IPS-NIHi7 (cell line): ENCODE results near the gene KIAA1755.

ENCODE experiments used
- DNase-seq: peaks from one replicate; pipeline ENCODE4 v3.0.0; 2012; ENCODE audit warnings: mixed read lengths; ENCODE audit errors: extremely low spot score

The KIAA1755 gene

DNA sequence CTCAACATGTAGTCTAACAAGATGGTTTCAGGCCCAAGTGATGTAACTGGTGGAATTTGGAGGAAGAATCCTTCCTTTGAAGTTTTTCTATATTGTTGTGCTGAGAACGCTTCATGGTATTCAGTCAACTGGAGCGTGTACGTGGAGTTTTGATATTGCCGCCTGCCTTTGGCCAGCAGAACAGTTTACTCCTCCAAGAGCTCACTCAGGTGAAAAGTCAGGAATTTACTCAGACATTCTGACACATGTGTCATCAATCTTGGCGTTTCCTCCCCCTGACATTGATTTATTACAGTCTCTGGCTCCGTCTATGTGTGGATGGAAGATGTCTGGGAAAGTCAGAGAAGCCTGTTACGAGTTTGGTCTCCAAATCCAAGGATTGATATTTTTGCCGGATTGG is 76.4 kb downstream of the KIAA1755 start:
- DNase-seq, result no peak

GRCh38 chr20:38181971-38182370 is 78.6 kb downstream of the KIAA1755 start:
- DNase-seq, result no peak

GRCh38 chr20:38181207-38181801 is 79.2 kb downstream of the KIAA1755 start:
- DNase-seq, result no peak

- no peak for DNase-seq
These were observed 79.8 kb downstream of the KIAA1755 start for GRCh38 chr20:38180781-38181180.

DNA sequence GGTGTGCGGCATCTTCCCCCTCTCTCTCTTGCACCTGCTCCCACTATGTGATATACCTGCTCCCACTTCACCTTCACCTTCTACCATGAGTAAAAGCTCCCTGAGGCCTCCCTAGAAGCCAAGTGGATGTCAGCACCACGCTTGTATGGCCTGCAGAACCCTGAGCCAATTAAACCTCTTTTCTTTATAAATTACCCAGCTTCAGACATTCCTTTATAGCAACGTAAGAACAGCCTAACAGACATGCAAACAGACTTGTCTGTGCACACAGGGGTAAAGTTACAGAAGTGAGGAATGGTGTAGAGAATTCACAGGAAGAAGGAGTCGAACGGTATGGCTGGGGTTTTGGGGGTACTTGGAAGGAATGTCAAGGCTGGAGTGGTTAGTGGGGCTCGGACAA is 80.7 kb downstream of the KIAA1755 start:
- no peak for DNase-seq

GRCh38 chr20:38178581-38178980 is 82.0 kb downstream of the KIAA1755 start:
- no peak for DNase-seq

- no peak for DNase-seq
These were observed 82.5 kb downstream of the KIAA1755 start for GRCh38 chr20:38178065-38178491.

- DNase-seq, result no peak
These were observed 83.3 kb downstream of the KIAA1755 start for GRCh38 chr20:38177201-38177600.

GRCh38 chr20:38175304-38176180 is 85.0 kb downstream of the KIAA1755 start:
- no peak for DNase-seq

DNA sequence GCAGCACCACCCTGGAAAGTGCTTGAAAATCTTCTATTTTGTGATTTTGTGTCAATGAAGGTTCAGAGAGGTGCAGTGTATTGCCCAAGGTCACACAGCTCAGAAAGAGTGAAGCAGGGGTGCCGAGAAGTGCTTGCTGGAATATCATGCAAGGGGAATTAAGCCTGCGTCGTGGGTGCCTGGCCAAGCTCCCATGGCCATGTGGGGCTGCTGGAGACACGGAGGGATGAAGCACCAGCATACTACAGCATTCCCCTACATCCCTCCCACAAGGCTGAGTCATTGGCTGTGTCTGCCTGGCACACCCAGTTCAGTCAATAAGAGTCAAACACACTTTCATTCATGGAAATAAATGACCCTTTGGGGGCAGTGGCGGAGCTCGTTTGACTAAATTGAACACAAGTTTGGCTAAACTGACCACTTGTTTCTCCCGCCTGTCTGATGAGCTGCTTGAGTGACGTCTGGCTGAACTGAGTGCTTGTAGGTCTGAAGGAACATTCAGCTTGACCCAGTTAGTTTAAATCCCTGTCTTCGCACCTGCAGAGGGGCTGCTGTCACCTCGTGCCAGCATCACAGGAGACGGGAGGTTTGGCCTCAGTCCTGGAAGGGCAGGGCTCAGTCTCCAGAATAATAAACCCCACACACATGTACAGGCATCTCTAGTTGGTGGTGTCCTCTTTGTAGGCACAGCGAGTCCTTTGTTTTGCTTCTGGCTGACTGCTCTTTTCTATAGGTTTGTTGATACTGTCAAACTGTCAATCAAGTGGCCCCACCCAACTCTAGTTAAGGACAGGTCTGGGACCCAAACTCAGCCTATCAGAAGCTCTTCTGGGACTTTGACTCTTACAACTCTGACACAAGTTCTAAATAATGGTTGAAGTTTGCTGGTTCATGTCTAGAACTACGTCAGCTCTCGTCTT is 87.0 kb downstream of the KIAA1755 start:
- DNase-seq, result no peak

DNA sequence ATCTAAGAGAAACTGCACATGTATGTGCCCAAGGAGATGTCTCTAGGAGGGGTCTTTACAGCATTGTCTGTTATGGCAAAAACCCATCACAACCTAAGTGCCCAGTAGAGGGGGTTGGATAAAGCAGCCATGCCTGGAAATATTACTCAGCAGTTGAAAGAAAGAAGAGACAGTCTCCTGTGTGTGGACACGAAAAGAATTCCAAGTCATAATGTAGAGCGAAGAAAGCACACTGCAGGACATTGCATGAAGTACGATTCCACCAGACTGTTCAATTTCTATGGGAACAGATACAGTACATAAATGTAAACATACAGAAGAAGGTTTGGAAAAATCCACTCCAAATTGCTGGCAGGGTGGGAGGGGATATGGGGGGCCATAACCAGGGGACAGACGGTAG is 88.1 kb downstream of the KIAA1755 start:
- no peak for DNase-seq

DNA sequence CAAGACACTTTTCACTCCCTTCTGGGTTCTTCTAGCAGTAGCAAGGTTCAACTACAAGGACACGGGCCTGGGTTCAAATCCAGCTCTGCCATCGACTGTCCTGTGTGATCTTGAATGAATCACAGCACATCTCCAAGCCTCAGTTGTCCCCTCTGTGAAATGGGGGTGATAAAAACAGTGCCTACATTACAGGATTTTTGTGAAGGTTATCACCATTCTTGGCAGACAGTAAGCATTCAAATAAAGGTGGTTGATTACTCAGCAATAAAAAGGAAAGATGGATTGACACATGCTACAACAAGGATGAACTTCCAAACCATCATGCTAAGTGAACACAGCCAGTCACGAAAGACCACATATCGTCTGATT is 88.9 kb downstream of the KIAA1755 start:
- DNase-seq, result no peak

DNA sequence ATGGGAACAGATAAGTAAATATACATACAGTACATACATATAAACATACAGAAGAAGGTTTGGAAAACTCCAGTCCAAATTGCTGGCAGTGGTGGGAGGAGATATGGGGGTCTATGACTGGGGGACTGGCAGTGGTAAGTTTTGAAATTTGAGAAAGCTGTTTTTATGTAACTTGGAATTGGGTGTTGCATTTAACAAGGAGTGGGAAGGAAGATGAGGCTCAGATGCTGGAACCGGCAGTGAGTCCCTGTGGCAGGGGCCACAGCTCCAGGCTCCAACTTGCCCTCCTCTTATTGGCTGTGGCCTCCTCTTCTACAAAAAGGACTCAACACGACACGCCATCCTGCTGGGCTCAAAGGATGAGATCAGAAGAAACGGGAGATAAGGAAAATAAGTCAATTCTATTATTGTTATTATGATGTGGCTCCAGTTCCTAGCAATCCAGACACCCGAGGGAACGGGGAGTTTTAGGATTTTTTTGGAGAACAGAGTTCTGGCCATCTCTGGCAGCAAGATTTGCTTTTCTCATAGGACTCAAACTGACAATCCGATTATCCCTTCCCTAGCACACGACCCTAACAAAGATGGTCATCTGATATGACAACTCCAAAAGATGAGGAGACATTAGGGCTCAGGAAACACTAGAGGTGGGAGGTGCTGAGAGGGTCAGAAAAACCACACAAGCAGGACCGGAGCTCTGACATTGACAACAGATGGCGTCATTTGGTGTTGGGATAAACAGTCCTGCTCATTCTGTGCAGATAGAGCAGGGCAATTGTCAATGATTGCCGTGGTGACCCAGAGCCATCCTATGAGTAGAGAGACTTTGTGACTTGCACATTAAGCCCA is 89.5 kb downstream of the KIAA1755 start:
- DNase-seq, result no peak

DNA sequence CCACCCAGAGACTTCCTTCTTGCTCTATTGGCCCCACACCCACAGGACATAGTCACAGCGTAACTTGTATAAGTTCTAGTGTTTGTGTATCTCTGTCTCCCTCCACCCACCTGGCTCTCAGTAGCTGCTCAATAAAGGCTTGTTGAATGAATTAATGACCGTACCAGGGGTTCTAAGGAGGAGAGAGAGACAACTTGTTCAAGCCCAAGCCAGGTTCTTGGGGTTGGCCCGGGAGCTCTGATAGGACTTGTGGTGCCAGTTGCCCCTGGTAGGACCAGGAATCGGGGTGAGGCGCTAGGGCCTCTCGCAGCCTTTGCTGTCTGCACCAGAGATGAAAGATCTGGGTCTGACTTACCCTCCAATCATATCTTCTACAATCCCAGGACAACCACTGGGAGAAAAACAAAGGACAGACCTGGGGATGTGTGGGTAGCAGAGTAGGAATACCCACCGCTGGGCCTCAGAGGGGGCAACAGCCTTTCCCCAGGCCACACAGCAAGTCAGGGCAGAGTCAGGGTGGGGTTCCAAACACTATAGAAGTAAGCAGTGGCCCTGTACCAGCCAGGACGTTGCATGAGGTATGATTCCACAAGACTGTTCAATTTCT is 90.2 kb downstream of the KIAA1755 start:
- no peak for DNase-seq

- DNase-seq, result no peak
These were observed 90.8 kb downstream of the KIAA1755 start for GRCh38 chr20:38169636-38170193.

- no peak for DNase-seq
These were observed 91.5 kb downstream of the KIAA1755 start for GRCh38 chr20:38168791-38169589.

- DNase-seq, result no peak
These were observed 92.4 kb downstream of the KIAA1755 start for GRCh38 chr20:38167851-38168760.

GRCh38 chr20:38167328-38167850 is 93.1 kb downstream of the KIAA1755 start:
- no peak for DNase-seq
